ENCODE results near the gene ELF4.

Gene ELF4

DNA sequence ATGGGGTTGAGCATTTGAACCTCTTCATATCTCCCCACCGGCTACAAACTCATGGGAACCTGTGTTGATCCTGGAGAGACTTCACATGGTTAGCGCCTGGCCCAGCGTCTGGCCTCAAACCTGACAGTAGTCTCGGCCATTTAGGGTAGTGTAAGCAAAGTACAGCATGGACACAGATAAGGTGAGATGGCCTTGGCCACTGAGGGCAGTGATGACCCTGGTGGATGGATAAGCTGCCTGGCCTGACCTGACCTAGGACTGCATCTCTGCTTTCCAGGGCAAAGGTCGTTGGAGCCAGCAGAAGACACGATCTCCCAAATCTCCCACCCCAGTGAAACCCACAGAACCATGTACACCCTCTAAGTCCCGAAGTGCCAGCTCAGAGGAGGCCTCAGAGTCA lies 76.1 kb downstream of the ELF4 start:
- no peak for DNase-seq

DNA sequence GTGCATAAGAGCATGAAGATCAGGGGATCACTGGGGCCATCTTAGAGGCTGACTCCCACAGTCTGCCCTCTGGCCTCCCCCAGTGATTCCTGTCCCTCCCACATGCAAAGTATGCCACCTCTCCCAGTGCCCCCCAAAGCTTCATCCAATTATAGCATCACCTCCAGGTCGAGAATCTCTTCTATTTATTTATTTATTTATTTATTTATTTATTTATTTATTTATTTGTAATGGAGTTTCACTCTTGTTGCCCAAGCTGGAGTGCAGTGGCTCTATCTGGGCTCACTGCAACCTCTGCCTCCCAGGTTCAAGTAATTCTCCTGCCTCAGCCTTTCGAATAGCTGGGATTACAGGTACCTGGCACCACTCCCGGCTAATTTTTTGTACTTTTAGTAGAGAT lies 77.7 kb downstream of the ELF4 start:
- no peak for DNase-seq

DNA sequence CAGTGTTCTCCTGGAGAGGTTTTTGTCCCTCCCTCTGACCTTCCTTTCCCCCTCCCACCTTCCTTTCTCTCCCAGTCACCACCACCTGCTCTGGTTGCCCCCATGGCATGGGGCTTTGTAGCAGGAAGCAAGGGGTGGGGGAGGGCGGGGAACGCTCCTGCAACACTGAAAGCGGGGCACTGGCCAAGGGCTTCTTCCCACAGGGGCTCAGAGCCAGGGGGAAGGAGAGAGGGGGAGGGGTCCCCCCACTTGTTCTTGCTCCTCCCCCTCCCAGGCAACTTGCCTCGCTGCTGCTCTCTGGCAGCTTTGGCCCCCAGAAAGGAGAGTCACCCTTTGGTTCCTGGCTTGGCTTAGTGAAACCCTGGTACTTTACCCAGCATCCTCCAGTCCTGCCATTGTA lies 79.5 kb downstream of the ELF4 start:
- DNase-seq: no peak

DNA sequence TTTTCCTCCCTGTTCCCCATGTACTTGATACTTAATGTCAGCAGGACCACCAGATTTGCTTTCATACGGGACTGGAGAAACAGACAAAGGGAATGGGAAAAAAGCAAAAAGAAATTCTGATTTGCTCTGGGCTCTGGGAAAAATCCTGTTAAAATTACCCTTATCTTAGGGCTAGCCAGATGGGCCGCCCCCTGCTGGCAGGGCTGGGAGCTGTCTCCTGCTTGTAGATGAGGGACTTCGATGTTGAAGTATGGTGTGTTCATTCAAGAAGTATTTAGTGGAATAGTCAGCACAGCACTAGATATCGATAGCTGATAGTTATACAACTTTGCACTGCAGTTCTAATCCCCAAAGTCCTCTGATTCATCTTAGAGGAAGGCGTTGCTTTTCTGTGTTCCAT lies 82.1 kb downstream of the ELF4 start:
- peak; percentile 70 for DNase-seq

DNA sequence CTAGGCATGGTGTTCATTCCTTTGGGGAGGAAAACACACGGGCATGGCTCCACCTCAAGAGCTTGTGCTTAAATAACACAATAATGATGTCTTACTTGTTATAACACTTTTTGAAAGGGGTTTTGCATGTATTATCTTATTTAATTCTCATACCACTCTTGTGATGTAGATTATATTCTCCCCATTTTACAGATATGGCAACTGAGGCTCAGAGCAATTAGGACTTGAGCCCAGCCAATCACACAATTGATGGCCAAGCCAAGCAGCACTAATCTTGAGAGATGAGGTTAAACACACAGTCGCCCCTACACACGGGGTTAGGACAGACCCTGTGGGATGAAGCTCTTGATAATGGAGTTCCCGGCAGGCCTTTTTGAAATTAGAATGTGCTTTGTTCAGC lies 82.7 kb downstream of the ELF4 start:
- DNase-seq: no peak

DNA sequence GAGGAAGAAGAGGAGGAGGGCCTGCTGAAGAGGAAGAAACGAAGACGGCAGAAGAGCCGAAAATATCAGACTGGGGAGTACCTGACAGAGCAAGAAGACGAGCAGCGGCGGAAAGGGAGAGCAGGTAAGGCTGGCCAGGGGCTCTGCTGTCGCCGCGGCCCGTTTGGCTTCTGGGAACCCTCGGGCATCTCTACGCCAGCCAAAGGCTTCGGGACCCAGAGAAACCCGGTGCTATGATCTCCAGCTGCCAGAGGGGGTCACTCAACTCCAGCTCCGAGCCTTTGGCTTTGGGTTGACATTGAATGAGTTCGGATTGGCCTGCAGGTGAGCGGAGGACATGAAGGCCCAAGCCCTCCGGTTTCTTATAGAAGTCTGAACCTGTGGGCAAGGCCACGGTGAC lies 85.0 kb downstream of the ELF4 start:
- DNase-seq: no peak

DNA sequence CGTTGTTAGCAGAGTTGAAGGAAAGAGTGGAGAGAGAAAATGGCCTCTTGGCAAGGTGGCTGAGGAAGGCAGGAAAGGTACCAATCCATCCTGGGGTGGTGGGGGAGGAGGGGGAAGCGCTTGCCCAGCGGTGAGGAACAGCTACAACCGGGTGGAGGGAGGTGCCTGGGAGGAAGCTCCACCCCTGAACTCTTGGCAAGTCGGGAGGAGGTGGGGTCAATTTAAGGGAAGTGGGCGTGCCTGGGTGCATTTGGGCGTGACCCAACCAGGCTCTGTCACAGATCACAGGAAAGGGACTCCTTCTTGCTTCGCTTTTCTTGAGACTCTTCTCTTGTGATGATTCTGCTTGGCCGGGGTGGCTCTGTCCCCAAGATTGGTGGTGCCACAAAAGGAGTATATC lies 86.2 kb downstream of the ELF4 start:
- peak; percentile 89 for DNase-seq

DNA sequence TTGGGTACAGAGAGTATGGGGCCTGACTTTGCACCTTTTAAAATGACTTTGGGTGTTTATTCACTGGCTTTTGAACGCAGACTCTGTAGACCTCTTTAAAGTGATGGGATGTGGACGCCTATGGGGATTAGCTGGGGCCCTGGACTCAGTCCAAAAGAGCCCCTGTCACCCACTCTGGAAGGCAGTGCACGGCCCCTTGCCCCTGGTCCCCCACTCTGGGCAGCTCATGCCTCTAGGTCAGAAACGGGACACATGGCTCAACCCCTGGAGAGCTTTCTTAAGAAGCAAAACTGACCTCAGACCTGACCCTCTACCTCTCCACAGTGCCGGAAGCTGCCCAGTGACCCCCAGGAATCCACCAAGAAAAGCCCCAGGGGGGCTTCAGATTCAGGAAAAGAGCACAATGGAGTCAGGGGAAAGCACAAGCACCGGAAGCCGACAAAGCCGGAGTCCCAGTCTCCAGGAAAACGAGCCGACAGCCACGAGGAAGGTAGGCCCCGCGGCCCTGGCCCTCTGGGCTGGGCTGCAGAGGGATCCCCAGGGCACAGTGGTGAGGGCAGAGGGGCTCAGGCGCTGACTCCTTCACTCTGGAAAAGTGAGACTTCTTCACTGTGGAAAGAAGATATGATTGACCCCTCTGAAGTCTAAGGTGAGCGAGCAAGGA lies 89.5 kb downstream of the ELF4 start:
- DNase-seq: no peak

DNA sequence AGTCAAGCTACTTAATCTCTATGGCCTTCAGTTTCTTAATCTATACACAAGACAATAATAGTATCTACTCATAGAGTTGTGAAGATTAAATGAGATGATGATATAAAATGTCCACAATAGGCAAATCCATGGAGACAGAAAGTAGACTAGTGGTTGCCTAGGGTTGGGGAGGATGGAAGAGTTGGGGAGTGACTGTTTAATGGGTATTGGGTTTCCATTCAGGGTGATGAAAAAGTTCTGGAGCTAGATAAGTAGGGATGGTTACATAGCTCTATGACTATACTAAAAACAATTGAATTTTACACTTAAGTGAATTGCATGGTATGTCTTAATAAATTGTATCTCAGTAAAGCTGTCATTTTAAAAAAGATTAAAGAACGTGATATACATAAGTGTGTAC lies 92.2 kb downstream of the ELF4 start:
- no peak for DNase-seq

DNA sequence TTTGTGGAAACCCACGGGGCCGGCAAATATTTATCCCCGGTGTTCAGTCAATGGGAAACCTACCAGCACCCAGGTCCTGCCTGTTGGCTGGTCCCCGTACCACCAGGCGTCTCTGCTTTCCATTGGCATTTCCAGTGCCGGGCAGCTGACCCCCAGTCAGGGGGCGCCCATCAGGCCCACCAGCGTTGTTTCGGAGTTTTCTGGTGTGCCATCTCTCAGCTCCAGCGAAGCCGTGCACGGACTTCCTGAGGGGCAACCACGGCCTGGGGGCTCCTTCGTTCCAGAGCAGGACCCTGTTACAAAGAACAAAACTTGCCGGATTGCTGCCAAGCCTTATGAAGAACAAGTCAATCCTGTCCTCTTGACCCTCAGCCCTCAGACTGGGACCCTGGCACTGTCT lies 95.1 kb downstream of the ELF4 start:
- DNase-seq: no peak

Data from CD4-positive, alpha-beta T cell treated with Interleukin-17A for 4 hours (primary cell).